HG02642 (cell line): ENCODE data around the gene VAC14.
"Not testable (repeated sequence)": the region's sequence is repeated elsewhere in the genome, so short reads cannot be mapped to it uniquely, and the experiment has no call there.

Source experiments
- ATAC-seq: cut with Tn5 transposase; IDR thresholded peaks from one replicate; pipeline ENCODE4 v1.9.1; 2021; ENCODE audit warnings: mild to moderate bottlenecking; ENCODE audit not compliant: unreplicated experiment, poor library complexity

Gene VAC14

GRCh38 chr16:70670938-70671337, 130.0 kb downstream of the VAC14 start:
- not testable (repeated sequence) for ATAC-seq

- ATAC-seq, result no peak
Observed at GRCh38 chr16:70670175-70670574, 130.8 kb downstream of the VAC14 start.

- ATAC-seq, result no peak
Observed at GRCh38 chr16:70665806-70666735, 134.9 kb downstream of the VAC14 start.

- no peak for ATAC-seq
Observed at GRCh38 chr16:70665113-70665694, 135.8 kb downstream of the VAC14 start.

GRCh38 chr16:70664325-70665112, 136.4 kb downstream of the VAC14 start:
- ATAC-seq, result no peak

- no peak for ATAC-seq
Observed at GRCh38 chr16:70663524-70664324, 137.2 kb downstream of the VAC14 start.

GRCh38 chr16:70662991-70663523, 137.9 kb downstream of the VAC14 start:
- no peak for ATAC-seq

GRCh38 chr16:70661918-70662641, 138.9 kb downstream of the VAC14 start:
- no peak for ATAC-seq

- no peak for ATAC-seq
Observed at GRCh38 chr16:70661534-70661917, 139.4 kb downstream of the VAC14 start.

- no peak for ATAC-seq
Observed at GRCh38 chr16:70660672-70661350, 140.1 kb downstream of the VAC14 start.

GRCh38 chr16:70659953-70660671, 140.8 kb downstream of the VAC14 start:
- ATAC-seq, result no peak

GRCh38 chr16:70659546-70659945, 141.4 kb downstream of the VAC14 start:
- ATAC-seq, result no peak

GRCh38 chr16:70658921-70659320, 142.0 kb downstream of the VAC14 start:
- no peak for ATAC-seq

- no peak for ATAC-seq
Observed at GRCh38 chr16:70657956-70658355, 143.0 kb downstream of the VAC14 start.

GRCh38 chr16:70656712-70657263, 144.2 kb downstream of the VAC14 start:
- ATAC-seq, result no peak

GRCh38 chr16:70656065-70656711, 144.8 kb downstream of the VAC14 start:
- ATAC-seq, result no peak
